HG02610 (cell line): ENCODE data around the gene CCDC7.
"Not testable (repeated sequence)": the region's sequence is repeated elsewhere in the genome, so short reads cannot be mapped to it uniquely, and the experiment has no call there.

Source experiments
- ATAC-seq: cut with Tn5 transposase; IDR thresholded peaks from one replicate; pipeline ENCODE4 v1.9.1; 2021; ENCODE audit warnings: mild to moderate bottlenecking, moderate library complexity; ENCODE audit not compliant: unreplicated experiment

Gene CCDC7

DNA sequence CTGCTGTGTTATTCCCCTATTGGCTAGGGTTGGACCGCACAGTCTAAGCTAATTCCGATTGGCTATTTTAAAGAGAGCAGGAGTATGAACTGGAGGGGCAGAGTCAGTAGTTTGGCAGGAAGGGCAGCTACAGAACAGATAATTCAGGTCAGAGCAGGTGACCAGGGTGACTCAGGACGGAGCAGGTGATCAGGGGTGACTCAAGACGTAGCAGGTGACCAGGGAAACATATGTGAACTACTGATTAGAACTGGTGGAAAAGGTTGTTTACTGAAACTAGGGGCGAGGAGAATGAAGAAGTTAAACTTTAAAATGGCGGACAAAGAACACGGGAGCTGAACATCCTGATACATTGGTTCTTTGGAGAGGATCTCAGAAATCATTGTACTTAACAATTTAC lies 102.3 kb downstream of the CCDC7 start:
- ATAC-seq, result no peak

DNA sequence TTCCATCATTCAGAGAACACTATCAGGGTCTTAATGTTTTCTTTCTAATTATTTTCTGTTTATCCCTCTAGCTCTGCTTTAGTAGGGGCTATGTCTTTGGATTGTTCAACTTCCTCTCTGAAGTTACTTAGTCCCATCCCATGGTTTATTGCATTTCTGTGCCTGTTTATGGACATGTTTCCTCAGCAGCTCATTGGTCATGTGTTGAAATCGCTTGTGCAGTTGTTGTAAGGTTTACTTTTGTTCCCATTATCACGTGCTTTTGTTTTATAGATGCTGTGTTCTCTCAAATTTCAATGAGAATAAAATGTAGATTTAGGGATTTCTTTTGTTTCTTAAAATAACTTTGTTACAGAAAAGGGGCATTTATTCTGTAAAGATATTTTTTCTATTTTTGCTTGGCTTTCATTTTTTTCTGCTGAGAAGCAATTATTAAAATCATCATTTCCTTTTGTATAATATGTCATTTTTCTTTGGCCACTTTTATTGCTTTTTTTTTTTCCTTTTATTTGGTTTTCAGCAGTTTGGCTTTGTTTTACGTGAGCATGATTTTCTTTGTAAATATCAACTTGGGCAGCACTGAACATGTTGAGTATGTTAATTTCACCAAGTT lies 110.9 kb downstream of the CCDC7 start:
- ATAC-seq, result no peak

GRCh38 chr10:32562695-32563094 lies 116.8 kb downstream of the CCDC7 start:
- not testable (repeated sequence) for ATAC-seq

GRCh38 chr10:32577448-32577847 lies 131.5 kb downstream of the CCDC7 start:
- ATAC-seq, result no peak

DNA sequence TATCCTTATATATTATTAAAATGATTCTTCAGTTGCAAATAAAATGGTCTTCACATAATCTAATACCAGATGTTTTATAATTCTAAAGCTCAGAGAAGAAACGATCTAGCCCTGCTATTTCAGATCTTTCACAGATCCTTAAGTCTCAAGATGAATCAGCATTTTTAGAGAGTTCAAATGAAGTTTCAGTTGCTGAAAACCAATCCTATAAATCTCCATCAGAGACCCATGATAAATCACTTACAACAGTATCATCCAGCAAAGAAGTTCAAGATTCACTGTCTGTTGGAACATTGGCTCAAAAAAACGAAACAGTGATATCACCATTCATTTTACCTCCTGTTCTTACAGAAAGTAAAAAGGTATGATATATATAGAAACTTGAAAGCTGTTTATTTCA lies 137.0 kb downstream of the CCDC7 start:
- ATAC-seq, result no peak

DNA sequence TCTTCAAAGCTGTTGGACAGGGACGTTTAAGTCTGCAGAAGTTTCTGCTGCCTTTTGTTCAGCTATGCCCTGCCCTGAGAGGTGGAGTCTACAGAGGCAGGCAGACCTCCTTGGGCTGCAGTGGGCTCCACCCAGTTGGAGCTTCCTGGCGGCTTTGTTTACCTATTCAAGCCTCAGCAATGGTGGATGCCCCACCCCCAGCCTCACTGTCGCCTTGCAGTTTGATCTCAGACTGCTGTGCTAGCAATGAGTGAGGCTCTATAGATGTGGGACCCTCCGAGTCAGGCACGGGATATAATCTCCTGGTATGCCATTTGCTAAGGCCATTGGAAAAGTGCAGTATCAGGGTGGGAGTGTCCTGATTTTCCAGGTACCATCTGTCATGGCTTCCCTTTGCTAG lies 152.1 kb downstream of the CCDC7 start:
- not testable (repeated sequence) for ATAC-seq

DNA sequence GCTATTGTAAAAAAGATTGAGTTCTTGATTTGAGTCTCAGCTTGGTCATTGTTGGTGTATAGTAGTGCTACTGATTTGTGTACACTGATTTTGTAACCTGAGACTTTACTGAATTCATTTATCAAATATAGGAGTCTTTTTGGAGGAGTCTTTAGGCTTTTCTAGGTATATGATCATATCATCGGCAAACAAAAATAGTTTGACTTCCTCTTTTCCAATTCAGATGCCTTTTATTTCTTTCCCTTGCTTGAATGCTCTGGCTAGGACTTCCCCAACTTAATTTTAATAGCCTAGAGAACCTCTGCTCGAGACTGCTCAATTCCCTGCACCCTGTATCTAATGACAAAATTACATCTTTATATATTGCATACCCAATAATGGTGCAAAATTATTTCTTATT lies 154.4 kb downstream of the CCDC7 start:
- ATAC-seq, result no peak

DNA sequence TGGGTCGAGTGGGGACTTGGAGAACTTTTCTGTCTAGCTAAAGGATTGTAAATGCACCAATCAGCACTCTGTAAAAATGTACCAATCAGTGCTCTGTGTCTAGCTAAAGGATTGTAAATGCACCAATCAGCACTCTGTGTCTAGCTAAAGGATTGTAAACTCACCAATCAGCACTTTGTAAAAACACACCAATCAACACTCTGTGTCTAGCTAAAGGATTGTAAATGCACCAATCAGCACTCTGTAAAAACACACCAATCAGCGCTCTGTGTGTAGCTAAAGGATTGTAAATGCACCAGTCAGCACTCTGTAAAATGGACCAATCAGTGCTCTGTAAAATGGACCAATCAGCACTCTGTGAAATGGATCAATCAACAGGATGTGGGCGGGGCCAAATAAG lies 155.6 kb downstream of the CCDC7 start:
- not testable (repeated sequence) for ATAC-seq

- no peak for ATAC-seq
These were observed 159.8 kb downstream of the CCDC7 start for GRCh38 chr10:32605787-32606186.

- not testable (repeated sequence) for ATAC-seq
These were observed 164.6 kb downstream of the CCDC7 start for GRCh38 chr10:32610543-32610942.

DNA sequence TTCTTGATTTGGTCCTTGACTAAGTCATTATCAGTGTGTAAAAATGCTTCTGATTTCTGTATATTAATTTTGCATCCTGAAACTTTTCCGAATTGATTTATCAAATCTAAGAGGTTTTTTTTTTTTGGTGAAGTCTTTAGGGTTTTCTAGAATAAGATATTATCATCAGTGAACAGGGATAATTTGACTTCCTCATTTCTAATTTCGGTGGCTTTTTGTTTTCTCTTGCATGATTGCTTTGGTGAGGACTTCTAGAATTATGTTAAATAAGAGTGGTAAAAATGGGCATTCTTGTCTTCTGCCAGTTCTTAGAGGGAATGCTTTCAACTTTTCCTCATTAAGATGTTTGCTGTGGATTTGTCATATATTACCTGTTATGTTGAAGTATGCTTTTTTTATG lies 170.5 kb downstream of the CCDC7 start:
- no peak for ATAC-seq

DNA sequence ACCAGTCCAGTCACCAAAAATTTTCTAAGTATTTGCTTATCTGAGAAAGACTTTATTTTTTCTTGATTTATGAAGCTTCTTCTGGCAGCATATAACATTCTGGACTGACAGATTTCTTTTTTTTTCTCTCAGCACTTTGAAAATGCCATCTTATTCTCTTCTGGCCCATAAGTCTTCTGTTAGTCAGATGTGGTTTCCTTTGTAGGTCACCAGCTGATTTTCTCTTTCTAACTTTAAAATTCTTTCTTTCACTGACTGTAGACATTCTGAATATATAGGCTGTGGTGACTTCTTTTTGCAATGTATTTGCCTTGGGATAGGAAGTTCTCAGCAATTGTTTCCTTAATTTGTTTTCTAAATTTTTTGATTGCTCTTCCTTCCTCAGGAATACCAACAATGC lies 172.5 kb downstream of the CCDC7 start:
- ATAC-seq, result no peak

GRCh38 chr10:32621969-32622368 lies 176.0 kb downstream of the CCDC7 start:
- ATAC-seq, result no peak

DNA sequence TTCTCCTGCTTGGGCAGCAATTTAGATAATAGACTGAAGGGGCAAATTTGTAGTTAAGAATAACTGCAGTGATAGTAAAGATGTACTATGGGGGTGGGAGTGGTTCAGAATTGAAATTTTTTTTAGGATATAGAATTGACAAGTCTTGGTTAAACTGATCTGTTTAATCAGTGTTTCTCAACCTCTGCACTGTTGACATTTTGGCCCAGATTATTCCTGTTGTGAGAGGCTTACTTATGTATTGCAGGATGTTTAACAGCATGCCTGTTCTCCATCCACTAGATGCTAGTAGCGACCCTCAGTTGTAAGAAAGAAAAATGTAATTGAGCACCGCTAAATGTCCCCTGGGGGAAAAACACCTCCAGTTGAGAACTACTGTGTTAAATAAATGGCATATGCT lies 176.5 kb downstream of the CCDC7 start:
- ATAC-seq, result no peak

DNA sequence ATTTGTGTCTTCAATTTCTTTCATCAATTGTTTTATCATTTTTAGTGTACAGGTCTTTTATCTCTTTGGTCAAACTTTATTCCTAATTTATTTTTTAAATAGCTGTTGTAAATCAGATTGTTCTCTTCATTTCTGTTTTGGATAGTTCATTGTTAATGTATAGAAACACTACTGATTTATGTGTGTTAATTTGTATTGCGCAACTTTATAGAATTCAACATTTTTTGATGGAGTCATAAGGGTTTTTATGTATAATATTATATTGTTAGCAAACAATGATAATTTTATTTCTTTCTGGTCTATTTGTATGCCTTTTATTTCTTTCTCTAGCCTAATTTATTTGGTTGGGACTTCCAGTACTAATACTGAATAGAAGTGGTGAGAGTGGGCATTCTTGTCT lies 181.2 kb downstream of the CCDC7 start:
- ATAC-seq, result no peak

GRCh38 chr10:32629910-32630309 lies 184.0 kb downstream of the CCDC7 start:
- no peak for ATAC-seq

- ATAC-seq, result no peak
These were observed 200.6 kb downstream of the CCDC7 start for GRCh38 chr10:32646535-32646934.

GRCh38 chr10:32650246-32650655 lies 204.3 kb downstream of the CCDC7 start:
- ATAC-seq, result peak; percentile 83

- not testable (repeated sequence) for ATAC-seq
These were observed 211.5 kb downstream of the CCDC7 start for GRCh38 chr10:32657430-32657829.

- ATAC-seq, result no peak
These were observed 215.4 kb downstream of the CCDC7 start for GRCh38 chr10:32661346-32661745.

GRCh38 chr10:32680803-32681557 lies 235.0 kb downstream of the CCDC7 start:
- no peak for ATAC-seq

GRCh38 chr10:32684291-32684690 lies 238.4 kb downstream of the CCDC7 start:
- no peak for ATAC-seq

DNA sequence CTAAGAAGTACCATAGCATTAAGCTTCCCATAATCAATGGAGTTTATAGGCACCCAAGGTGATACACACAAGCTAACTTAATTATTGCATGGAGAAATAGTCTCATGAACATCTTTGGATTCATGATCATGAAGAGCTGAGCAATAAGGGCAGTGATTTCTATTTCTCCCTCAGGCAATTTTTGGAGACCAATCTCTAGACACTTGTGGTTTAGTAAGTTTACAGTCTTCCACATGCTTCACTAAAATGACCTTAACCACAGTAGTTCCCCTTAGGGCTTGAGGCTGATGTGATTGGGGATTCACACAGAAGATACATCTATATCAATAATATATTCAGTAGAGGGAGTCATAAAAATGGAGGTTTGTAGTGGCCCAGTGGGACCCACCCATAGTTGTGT lies 241.2 kb downstream of the CCDC7 start:
- ATAC-seq, result no peak
